Epithelial cell of prostate (primary cell): ENCODE results near the gene ZNF385D.

Source experiments
- DNase-seq: peaks from one replicate; pipeline ENCODE4 v3.0.0-alpha.2; 2011; ENCODE audit warnings: low read depth, low spot score
- H3K27ac ChIP-seq: fragments of 450-650 bp; 2 replicates; pipeline ENCODE4 v1.5.1; 2017; ENCODE audit warnings: mild to moderate bottlenecking

Gene ZNF385D, protein sequence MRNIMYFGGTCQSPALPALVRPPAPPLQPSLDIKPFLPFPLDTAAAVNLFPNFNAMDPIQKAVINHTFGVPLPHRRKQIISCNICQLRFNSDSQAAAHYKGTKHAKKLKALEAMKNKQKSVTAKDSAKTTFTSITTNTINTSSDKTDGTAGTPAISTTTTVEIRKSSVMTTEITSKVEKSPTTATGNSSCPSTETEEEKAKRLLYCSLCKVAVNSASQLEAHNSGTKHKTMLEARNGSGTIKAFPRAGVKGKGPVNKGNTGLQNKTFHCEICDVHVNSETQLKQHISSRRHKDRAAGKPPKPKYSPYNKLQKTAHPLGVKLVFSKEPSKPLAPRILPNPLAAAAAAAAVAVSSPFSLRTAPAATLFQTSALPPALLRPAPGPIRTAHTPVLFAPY

DNA sequence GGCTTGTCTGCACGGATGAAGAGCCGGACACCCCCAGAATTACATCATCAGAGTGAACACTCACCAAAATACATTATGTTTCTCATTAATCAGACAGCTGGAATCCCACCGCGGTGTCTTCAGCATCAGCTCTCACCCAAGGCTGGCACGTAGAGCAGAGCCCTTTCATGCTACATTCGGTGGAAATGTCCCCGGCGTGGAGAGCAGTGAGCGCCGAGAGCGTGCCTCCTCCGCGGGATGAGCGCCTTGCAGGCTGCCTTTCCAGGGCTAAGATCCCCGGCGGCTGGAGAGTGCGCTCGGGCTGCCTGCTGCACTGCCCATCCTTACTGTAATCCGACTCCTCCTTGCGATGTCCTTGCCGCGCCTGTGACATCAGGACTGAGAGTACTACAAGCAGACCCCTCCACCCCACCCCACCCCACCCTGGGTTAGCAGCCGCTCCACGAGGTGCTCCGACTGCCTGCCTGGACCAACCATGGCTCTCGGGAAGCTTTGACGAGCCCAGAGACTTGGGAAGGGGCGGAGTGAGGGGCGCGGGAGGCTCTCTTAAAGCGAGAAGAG is at the start of gene ZNF385D:
TSS of gene ZNF385D (minus strand) at position 380 of the 561 bp plus-strand sequence. CDS start at position 86, 294 bp downstream.
- H3K27ac ChIP-seq, result no peak within 1 kb of the TSS
- no peak for DNase-seq

DNA sequence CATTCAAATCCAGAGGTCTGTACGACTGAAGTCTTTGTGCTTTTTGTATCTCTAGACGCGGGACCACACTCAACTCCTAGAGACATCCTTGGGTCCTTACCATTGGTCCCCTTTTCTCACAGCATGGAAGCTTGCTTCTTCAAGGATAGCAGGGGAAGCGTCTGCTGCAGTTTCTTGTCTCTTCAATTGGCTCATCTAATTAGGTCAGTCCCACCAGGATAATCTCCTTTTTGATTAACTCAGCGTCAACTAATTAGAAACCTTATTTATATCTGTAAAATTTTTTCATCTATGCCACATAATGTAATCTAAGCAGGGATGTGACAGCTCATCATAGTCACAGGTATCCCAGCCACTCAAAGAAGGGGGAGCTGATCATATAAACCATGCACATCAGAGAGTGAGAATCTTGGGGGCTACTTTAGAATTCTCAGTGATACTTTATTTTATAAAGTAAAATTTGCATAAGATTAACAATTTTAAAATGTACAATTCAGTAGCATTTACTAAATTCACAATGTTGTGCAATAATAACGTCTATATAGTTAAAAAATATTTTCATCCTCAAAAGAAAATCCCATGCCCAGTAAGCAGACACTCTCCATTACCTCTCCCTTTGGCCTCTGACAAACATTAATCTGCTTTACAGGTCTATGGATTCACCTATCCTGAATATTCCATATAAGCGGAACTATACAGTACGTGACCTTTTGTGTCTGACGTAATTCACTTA is 47.5 kb upstream of the ZNF385D start:
- no peak overlapping the region for H3K27ac ChIP-seq
- no peak for DNase-seq

DNA sequence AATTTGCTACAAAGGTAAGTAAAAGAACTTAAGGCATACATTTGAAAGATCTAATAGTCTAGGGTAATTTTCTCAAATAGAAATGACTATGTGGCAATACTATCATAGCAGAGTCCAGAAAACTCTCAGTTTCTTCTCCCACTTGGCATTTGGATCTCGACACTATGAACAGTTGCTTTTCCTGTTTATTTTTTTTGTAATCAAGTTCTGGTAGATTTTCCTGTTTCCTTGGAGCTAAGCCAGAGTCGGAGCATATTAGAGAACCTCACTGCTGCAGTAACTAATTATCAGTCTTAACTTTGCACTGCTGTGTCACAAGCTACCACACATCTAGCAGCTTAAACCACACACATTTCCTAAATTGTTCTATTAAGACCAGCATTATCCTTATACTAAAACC is 44.9 kb upstream of the ZNF385D start:
- H3K27ac ChIP-seq, result no peak overlapping the region
- no peak for DNase-seq

DNA sequence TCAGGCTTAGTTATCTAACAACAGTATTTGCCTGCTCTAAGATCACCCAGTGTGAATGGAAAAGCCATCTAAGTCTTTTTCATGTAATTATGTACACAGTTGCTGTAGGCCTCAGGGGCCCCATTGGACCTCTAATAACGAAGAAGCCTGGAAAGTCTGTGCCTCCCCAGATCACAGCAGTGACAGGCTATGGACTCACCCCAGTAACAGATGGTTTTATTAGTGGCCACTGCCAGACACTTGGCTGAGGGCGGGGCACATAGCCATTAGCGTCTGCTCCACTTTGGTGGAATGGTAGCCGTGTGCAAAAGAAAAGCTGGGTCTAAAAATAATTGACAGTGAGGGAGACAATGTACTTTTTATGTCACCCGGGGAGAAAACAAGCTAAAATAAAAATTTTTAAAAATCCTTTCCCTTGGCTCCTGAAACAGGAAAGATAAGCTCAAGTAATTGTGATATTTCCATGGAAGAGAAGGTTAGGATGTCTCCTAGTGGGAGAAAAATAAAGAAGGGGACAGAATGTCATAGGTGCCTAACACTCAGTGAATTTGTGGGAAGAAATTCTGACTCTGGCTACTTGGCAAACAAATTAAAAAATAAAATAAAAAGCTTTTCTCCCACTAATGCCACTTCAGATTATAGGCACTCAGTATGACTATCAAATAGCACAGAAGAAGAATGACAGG is 44.3 kb upstream of the ZNF385D start:
- no peak for DNase-seq
- no peak overlapping the region for H3K27ac ChIP-seq

DNA sequence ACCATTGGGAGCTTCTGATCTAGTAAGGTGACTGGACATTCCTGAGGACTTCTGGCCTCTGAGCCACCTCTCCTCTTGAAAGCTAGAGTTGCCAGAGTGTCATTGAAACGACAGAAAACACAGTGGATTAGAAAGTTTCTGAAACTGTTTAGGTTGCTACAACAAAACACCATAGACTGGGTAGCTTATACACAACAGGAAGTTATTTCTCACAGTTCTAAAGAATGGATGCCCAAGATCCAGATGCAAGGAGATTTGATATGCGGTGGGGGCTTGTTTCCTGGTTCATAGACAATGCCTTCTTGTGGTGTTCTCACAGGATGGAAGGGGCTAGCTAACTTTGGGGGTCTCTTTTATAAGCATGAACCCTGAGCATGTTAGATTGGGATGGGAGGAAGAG is 43.3 kb upstream of the ZNF385D start:
- H3K27ac ChIP-seq, result no peak overlapping the region
- DNase-seq, result no peak

DNA sequence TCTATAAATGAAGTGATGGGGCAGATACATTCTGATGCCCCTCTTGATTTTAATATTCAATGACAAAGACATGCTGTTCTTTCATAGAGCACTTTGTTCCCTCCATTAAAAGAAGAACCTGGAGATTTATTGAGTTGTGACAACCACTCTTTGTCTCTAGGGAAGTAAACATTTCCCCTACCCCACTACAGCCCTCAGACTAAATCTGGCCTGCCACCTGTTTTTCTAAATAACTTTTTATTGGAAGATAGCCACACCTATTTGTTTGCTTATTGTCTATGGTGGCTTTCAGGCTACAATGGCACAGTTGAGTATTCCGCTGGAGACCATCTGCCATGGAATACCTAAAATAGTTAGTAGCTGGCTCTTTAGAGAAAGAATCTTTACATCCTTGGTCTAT is 41.2 kb upstream of the ZNF385D start:
- no peak for DNase-seq
- no peak overlapping the region for H3K27ac ChIP-seq

DNA sequence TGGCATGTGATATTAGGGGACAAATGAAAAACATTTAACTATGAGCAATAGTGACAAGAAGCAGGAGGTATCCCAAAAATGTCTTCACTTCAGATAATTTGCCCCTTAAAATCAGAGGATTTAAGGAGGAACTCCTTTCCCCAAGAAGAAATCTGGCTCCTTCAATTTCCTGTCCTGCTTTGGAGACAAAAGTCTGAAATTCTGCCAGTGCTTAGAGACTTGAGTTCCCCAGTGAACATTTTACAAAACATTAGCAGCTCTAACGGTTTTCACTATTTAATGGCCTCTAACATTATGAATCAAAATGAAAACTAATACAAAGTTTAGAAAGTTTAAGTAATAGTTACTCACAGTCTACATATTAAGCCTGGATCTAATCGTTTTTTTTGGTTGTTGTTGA is 40.3 kb upstream of the ZNF385D start:
- DNase-seq, result no peak
- H3K27ac ChIP-seq, result no peak overlapping the region

DNA sequence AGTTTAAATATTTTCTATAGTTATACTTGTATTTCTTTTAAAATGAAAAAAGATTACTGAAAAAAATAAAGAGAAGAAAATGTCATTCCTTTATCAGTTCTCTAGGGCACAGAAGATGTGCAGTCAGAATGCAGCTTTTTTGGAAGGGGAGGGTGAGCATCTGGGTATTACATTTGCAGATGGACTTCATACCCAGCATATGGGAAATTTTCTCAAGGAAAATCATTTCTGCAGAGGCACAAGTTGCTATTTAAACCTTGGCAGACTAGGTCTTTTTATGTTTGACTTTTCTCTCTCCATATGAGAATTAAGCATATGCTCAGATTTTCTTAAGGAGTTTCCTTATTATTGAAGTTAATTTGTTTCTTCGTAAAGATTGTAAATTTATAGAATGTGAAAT is 39.5 kb upstream of the ZNF385D start:
- no peak for DNase-seq

DNA sequence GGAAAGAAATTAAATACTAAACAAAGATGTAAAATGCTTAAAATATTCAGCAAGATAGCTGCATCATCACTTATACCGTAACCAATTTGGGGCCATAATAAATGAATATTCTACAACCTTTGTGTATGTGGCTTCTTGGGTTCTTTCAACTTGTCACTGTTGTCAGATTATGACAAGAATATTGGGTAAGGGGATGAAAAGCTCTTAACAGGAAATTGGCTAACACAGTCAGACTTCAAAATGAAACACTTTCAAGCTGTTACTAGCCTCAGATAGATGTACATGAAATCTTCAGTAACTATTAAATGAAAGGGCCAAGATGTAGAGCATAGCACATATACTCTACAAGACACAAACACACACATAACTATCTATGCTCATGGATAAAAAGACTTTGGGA is 38.7 kb upstream of the ZNF385D start:
- no peak for DNase-seq
- H3K27ac ChIP-seq, result no peak overlapping the region

More for the DNA sequence above, 39.5 kb upstream of the ZNF385D start:
- no peak overlapping the region for H3K27ac ChIP-seq

DNA sequence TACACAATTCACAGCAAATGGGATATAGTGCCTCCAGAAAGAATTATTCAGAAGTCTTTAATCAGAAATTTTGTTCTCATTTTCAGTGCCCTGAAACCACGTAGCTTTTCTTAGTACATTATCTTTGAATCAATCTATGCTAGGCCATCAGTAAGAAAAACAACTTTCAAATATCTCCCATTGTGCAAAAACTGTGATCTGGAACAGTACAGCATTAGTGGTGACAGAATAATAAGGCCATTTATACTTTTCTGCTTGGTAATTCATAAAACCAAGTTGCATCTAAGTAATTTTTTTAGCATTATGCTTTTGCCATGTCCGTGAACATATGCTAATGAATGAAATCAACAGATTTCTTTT is 35.4 kb upstream of the ZNF385D start:
- DNase-seq, result no peak

DNA sequence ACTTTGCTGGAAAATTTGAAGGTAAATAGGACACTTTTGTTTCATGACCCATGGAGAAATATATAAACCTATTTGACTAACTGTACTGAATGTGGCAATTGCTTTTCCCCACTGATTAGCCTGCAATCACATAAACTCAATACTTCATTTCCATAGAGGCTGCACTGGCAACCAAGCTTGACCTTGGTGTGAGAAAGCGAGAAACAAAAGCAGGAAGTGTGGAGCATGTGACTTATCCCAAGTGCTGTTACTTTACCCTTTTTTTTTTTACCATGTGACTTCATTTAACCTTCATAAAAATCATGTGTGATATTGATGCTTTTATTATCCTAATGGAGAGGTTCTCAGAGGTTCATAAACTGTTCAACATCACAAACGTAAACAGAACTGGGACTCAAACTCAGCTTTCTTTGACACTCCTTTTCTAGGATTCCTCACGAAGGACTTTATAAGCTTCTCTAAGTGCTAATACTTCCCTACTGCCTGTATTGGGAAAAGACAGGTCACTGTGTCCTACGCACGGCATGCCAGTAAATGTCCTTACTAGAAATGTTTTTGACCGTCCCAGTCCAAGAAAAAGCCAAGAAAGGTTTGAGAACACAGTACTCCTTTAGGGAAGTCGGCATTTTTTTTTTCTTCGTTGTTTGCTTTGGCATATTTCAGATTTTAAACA is 34.9 kb upstream of the ZNF385D start:
- no peak for DNase-seq
- H3K27ac ChIP-seq, result no peak overlapping the region

More for the DNA sequence above, 35.4 kb upstream of the ZNF385D start:
- H3K27ac ChIP-seq, result no peak overlapping the region

DNA sequence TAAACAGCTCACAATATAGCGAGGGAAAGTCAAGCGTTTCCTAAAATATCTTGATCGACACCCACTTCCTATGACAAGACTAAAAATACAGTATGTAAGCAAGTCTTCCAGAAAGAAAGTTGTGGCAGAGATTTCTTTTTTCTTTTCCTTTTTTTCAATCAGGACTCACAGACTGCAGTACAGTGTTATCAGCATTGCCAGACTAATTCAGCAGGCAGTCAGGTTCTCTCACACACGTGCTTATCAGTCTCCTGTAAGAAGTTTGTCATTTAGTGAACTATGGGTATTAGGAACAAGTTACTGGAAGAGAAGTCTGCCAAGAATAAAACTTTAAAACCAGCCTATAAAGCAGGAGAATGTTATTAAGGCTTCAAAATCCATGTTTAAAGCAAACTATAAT is 32.8 kb upstream of the ZNF385D start:
- DNase-seq, result no peak
- H3K27ac ChIP-seq, result no peak overlapping the region

DNA sequence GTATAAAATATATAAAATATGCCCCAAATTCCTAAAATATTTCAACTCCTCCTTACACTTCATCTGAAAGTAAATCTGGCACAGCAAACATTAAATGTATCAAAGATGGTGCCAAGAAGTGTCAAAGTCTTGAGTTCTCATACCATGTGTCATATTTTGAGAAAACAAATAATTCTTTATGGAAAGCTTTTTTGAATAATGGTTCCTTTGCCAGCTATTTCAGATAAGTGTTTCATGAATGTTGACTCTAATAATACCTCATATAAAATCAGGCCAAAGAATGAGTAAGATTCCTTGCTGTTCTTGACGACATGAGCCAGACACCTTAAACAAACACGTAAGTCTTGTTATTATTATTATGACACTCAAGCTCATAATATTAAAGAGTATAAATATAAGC is 30.3 kb upstream of the ZNF385D start:
- no peak overlapping the region for H3K27ac ChIP-seq
- no peak for DNase-seq

DNA sequence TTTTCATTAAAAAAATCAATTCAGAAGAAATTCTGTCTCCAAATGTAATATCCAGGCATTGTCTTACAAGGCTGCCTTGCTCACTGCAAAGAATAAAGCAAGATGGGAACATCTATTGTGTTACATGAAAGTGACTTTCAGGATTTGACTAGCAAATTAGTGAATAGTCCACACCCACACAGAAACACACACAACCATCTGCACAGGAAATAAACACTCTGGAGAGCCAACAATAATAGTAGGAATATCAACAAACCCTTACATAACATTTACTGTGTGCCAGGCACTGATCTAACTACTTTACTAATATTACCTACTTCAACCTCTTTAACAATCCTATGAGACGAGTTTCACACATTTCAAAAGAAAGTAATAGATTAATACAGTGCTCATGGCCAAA is 28.9 kb upstream of the ZNF385D start:
- H3K27ac ChIP-seq, result no peak overlapping the region
- no peak for DNase-seq

DNA sequence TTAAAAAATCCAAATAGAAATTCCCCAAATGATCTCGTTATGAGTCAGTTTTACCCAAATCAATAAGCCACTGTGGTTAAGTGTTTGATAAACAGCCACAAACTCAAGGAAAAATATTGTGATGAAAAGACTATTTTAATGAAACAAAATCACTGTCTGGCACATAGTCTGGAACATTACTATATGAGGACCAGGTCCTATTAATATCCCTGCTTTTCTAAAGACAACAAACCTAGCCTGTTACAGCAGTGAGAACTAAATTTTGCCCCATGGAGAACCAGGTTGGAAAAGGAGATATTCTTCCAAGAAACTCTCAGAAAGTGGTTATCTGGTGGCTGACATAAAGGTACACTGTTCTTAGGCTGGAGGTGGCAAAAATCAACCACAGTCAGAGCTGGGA is 27.7 kb upstream of the ZNF385D start:
- H3K27ac ChIP-seq, result no peak overlapping the region
- DNase-seq, result no peak

DNA sequence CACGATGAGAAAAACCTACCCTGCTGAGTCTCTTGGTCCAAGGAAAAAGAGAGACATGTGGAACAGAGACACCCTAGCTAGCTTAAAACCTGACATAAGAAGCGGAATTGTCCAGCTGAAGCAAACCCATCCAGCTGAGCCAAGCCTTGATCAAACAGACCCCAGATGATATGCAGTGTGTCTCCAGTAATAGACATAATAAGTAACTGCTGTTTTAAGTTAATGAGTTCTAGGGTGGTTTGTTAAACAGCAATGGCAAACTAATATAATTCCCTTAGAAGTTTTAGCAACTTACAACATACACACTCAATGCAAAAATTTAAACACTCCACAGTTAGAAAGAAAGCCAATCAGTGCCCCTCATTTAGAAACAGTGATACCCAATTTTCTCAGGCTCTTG is 26.8 kb upstream of the ZNF385D start:
- DNase-seq, result no peak
- H3K27ac ChIP-seq, result no peak overlapping the region

DNA sequence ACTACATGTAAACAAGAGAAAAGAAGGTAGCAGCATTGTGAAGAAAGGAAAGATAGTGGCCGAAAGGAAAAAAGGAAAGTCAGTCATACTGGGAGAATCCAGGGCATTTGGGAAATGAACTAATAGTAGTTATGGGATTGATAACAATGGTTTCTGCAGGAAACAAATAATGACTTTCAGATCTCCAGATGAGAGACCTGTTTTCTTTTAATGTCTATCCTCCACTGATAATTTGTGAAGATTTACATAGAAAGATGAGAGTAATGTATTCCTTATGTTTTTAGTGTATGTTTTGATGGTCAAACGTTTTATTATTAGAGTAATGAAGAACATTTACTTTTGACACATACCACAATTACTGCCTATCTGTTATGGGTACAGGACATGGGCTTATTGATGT is 15.0 kb upstream of the ZNF385D start:
- DNase-seq, result no peak
- no peak overlapping the region for H3K27ac ChIP-seq

DNA sequence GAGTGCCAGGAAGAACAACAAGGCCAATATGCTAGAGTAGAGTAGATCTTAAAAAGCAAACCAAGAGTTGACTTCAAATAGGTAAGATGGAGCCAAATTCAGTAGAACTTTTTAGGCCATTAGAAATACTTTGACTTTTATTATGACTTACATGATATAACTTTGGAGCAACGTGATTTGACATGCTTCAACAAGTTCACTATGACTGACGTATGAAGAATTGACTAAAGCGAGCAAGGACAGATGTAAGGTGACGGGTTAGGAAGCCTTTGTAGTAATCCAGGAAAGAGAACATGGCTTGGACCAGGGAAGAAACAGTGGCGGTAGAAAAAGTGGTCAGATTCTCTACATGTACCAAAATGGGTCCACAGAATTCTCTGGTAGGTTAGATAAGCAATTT is 4.9 kb upstream of the ZNF385D start:
- DNase-seq, result no peak

DNA sequence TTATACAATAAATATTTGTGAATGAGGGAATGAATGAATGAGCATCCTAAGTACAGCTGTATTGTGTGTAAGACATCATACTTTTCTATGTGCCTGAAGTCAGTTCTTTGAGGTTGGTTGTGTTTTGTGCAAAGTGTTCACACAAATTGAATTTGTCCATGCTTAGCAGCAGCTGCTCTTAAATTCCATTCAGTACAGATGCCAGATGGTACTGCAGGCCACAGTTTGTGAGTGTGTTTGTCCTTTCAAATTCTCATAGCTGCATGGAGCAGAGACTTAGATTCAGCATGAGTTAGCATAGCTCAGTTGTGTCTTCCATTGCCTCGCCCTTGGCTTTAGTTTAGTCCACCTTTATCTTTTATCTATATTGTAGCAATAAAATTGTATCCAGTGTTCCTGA is 3.8 kb upstream of the ZNF385D start:
- no peak overlapping the region for H3K27ac ChIP-seq
- DNase-seq, result no peak

More for the DNA sequence above, 4.9 kb upstream of the ZNF385D start:
- no peak overlapping the region for H3K27ac ChIP-seq

DNA sequence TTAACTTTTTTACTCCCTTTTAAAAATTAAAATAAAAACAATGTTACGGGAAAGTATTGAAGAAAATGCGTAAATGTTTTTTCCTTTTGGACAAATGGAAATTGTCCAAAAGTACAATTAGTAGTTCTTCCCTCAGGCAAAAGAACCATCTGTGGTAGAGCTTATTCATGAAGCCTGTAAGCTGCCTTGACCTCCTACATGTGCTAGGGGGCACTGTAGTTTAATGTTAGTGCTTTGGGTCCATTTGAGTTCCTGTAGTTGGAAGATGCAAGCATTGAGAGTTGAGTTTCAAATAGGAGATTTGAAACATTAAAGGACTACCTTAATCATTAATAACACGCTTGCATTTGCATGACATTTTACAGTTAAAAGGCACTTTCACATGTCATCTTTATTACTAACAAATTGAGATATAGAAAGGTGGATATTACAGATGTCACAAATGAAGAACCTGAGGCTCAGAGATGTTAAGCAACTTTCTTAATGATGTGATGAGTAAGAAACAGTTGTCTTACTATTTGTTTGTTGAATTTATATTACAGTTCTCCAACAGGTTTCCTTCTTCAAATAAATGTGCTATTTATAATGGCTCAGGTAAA is 1.8 kb upstream of the ZNF385D start:
- DNase-seq, result no peak
- no peak overlapping the region for H3K27ac ChIP-seq
